Amniotic epithelial cell (primary cell): ENCODE data around the gene GYPB.
"Not testable (repeated sequence)": the region's sequence is repeated elsewhere in the genome, so short reads cannot be mapped to it uniquely, and the experiment has no call there.

Experiments used
- DNase-seq: peaks from one replicate; pipeline ENCODE4 v3.0.0-alpha.2; 2010; ENCODE audit warnings: low read depth

Gene GYPB

GRCh38 chr4:144008602-144009001 is 10.6 kb downstream of the GYPB start:
- not testable (repeated sequence) for DNase-seq

DNA sequence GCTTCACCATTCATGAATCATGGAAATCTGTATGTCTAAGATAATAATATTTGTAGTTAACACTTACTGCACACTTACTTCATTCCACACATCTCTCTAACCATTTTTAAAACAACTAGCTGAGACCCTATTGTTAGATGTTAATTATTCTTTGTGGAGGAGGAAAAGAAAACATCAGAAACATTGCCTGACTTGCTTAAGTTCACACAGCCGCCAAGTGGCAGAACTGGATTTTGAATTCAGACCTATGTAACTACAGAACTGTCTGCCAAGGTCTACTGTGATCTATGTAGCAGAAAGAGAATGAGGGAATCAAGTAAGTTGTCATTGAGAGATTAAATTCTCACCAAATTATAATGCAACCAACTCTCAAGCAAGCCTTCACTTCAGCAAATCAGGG is 11.2 kb downstream of the GYPB start:
- DNase-seq, result not testable (repeated sequence)

DNA sequence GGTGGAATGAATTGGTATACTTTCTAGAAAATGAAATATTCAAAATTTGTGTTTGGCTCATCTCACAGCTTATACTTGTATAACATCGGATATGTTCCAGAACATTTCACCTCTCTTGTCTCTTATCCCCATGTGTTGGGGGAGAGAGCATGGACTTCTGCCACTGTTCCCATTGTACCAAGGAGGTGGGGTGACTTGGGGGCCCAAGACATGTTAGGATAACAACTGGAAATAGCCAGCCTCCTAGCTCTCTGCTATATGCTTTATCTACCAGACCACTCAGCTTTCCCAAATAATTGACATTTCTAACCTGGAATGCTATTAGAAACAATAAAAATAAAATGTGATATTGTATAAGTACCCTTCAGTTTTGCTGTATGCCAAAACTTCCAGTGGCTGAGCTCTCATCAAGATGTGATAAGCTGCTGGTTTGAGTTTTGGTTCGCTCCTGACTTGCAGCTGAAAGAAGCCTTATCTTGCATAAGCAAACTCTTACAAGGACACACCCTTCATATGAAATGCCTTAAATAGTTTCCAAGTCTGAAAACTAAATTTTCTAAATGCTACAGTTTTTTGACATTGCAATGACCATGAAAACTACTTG is 12.9 kb downstream of the GYPB start:
- DNase-seq, result not testable (repeated sequence)

GRCh38 chr4:144005558-144005953 is 13.6 kb downstream of the GYPB start:
- not testable (repeated sequence) for DNase-seq

- DNase-seq, result not testable (repeated sequence)
Observed at GRCh38 chr4:144004868-144005557, 14.2 kb downstream of the GYPB start.

- not testable (repeated sequence) for DNase-seq
Observed at GRCh38 chr4:144003890-144004265, 15.3 kb downstream of the GYPB start.

DNA sequence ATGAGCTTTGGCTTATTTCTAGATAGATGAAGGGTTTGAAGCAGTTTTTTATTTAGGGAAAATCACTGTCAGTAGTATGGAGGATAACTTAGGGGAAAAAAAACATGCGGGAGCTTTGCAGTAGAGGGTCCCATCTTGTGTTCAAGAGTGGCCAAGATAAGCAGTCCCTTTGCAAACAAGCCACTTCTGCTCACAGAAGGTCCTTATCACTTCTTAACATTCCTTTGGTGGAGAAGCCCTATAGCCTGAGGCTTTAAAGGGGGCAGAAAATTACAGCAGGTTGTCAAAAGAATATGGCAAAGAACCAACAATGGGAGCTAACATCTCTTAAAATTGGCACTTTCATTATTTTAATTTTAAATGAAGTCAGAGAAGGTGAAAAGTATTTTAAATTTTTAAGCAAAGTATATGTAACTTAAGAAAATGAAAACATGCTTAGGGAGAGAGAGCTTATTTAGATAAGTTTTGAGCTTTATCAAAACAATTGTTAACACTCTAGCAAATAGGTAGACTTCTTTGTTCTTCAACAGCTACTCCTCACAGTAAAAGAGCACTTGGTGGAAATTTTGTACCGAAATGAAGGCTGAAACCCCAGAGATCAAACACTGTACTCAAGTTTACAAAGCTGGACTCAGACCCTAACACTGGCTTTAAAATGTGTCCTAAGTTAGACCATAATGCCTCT is 15.8 kb downstream of the GYPB start:
- DNase-seq, result not testable (repeated sequence)

DNA sequence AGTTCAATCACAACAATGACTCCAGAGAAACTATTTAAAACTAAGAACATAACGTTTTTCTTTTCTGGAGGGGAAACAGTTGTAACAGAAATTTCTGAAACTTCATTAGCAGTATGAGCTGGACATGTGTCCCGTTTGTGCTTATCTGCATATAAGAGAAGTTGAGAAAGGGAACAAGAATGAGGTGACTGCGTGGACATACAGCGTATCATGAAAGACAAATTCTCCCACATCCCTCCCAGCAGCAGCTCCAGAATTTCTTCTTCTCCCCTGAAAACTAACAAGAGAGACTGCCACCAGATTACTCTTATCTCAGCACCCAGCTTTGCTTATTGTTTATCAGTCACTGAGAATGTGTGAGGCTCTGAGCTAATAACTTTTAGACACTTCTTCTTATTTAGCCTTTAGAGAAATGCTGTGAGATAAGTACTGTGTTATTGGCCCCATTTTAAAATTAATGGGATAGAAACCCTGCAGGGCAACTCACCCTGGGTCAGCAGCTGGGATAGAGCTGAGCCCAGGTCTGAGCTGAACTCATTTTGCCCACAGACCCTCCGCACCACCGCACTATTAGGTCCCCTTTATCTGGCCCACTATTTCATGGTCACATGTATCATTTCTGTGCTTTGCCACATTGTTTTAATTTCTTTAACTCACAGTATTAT is 18.7 kb downstream of the GYPB start:
- DNase-seq, result not testable (repeated sequence)

GRCh38 chr4:143996193-143996592 is 23.0 kb downstream of the GYPB start:
- not testable (repeated sequence) for DNase-seq

DNA sequence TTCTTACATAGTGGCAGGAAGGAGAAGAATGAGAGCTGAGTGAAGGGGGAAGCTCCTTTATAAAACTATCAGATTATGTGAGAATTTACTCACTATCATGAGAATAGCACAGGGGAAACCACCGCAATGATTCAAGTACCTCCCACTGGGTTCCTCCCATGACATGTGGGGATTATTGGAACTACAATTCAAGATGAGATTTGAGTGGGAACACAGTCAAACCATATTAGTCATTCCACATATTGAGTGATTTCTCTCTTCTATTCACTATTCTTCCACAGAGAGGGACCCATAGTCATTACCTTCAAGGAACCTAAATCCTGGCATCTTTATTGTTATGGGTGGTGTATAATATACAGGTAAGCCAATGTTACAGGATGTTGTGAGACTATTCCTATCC is 27.4 kb downstream of the GYPB start:
- not testable (repeated sequence) for DNase-seq

DNA sequence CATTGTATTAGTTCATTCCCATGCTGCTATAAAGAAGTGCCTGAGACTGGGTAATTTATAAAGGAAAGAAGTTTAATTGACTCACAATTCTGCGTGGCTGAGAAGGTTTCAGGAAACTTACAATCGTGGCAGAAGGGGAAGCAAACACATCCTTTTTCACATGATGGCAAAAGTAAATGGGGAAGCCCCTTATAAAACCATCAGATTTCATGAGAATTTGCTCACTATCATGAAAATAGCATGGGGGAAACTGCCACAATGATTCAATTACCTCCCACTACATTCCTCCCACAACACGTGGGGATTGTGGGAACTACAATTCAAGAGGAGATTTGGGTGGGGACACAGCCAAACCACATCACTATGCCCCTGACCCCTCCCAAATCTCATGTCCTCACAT is 28.5 kb downstream of the GYPB start:
- not testable (repeated sequence) for DNase-seq

GRCh38 chr4:143986180-143986579 is 33.0 kb downstream of the GYPB start:
- DNase-seq, result no peak

- not testable (repeated sequence) for DNase-seq
Observed at GRCh38 chr4:143980776-143981175, 38.4 kb downstream of the GYPB start.

DNA sequence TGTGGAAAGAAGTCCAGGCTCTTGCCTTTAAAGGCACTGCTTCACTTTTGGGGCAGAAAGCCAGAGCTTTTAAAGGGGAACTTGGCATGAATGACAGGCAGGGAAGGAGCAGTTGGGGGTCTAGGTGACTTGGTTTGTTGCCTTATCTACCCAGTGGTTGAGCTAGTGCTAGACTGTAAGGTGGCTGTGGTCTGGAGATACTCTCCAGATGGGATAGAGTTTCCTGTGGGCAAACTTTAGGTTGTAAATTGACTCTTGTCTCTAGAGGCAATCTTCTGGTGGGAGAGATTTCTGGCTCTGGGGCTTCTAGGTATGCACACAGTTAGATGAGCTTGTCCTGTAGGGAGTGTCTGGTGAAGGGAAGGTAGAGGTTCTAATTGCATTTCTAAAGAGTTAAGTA is 43.7 kb downstream of the GYPB start:
- not testable (repeated sequence) for DNase-seq

GRCh38 chr4:143974021-143974420 is 45.2 kb downstream of the GYPB start:
- DNase-seq, result not testable (repeated sequence)

- no peak for DNase-seq
Observed at GRCh38 chr4:143961075-143961474, 58.1 kb downstream of the GYPB start.

GRCh38 chr4:143955306-143955705 is 63.9 kb downstream of the GYPB start:
- not testable (repeated sequence) for DNase-seq

DNA sequence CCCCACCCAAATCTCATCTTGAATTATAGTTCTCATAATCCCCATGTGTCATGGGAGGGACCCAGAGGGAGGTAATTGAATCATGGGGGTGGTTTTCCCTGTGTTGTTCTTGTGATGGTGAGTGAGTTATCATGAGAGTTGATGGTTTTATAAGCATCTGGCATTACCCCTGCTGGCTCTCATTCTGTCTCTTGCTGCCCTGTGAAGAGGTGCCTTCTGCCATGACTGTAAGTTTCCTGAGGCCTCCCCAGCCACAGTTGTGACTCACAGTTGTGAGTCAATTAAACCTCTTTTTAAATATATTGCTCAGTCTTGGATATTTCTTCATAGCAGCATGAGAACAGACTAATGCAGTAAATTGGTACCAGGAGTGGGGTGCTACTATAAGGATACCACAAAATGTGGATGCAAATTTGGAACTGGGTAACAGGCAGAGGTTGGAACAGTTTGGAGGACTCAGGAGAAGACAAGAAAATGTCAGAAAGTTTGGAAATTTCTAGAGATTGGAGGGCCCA is 67.7 kb downstream of the GYPB start:
- DNase-seq, result not testable (repeated sequence)

DNA sequence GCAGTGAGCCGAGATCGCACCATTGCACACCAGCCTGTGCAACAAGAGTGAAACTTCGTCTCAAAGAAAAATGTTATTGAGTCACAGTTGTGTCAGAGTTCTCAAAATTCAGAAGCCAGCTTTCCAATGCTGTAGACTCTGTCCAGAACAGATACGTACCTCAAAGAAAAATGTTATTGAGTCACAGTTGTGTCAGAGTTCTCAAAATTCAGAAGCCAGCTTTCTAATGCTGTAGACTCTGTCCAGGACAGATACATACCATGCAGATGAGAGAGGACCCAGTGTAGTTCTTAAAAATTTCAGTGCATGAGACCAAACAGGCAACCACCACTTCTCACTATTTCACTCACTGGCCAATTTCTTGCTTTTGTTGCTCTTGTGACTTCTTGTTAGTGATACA is 68.2 kb downstream of the GYPB start:
- not testable (repeated sequence) for DNase-seq

GRCh38 chr4:143950185-143950584 is 69.0 kb downstream of the GYPB start:
- DNase-seq, result not testable (repeated sequence)

DNA sequence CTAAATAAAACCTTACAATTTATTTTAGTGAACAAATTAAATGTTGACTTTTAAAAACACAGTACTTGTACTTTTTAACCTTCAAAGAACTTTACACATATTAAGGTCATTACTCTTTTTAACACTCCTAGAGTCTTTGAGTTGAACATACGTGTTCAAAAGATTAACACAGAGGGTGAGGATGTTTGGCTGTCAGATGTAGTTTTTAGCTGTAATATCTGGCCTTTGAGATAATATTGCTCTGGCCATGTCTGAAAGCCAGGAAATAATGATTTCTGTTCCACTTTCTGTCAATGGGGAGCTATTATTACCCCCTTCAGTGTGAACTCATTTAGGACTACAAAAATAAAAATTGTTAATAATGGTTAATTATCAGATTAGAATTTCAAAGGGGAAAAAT is 71.7 kb downstream of the GYPB start:
- DNase-seq, result not testable (repeated sequence)
